WERI-Rb-1 (cell line): Measurements from ENCODE around the gene NF1.

ENCODE experiments used
- DNase-seq: peaks from one replicate; pipeline ENCODE4 v3.0.0-alpha.2; 2020
- H3K27ac ChIP-seq: fragments of 250-450 bp; sonication (Bioruptor Pico); 2 replicates; pipeline ENCODE4 v1.5.1; 2020; ENCODE audit warnings: mild to moderate bottlenecking, moderate library complexity
- H3K27me3 ChIP-seq: fragments of 250-450 bp; sonication (Bioruptor Pico); 2 replicates; pipeline ENCODE4 v1.5.1; 2021; ENCODE audit warnings: mild to moderate bottlenecking, low read depth, moderate library complexity; ENCODE audit not compliant: insufficient read depth, severe bottlenecking
- H3K36me3 ChIP-seq: fragments of 250-450 bp; sonication (Bioruptor Pico); 2 replicates; pipeline ENCODE4 v1.5.1; 2020; ENCODE audit warnings: mild to moderate bottlenecking, moderate library complexity
- H3K4me3 ChIP-seq: 2 replicates; pipeline ENCODE4 v1.5.1; 2011; ENCODE audit warnings: low read depth, mild to moderate bottlenecking, control low read depth, low read length
- H3K9me3 ChIP-seq: fragments of 250-450 bp; sonication (Bioruptor Pico); 2 replicates; pipeline ENCODE4 v1.5.1; 2021; ENCODE audit warnings: mild to moderate bottlenecking, moderate library complexity; ENCODE audit not compliant: severe bottlenecking
- CTCF ChIP-seq: IDR thresholded peaks from 2 replicates; pipeline ENCODE4 v1.5.1; 2011; ENCODE audit warnings: low read depth, mild to moderate bottlenecking, control low read depth, inconsistent platforms, low read length

The NF1 gene

DNA sequence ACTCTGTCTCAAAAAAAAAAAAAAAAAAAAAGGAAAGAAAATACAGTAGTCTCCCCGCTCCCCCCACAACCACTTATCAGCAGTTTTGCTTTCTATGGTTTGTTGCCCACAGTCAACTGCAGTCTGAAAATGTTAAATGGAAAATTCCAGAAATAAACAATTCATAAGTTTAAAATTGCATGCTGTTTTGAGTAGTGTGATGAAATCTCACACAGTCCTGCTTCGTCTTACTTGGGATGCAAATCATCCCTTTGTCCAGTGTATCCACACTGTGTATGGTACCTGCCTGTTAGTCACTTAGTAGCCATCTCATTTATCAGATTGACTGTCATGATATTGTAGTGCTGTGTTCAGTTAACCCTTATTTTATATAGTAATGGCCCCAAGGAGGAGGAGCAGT, 41.5 kb downstream of the NF1 start:
- Histone ChIP-seq H3K9me3 (no peaks in the 10 kb centered on the region), H3K27ac (no peak overlapping the region), H3K27me3 (no peaks in the 10 kb centered on the region), H3K36me3 (no peaks in the 10 kb centered on the region; the same call in 1 of the 2 replicates), H3K4me3 (no peak overlapping the region)
- TF ChIP-seq CTCF: no peak
- no peak for DNase-seq

DNA sequence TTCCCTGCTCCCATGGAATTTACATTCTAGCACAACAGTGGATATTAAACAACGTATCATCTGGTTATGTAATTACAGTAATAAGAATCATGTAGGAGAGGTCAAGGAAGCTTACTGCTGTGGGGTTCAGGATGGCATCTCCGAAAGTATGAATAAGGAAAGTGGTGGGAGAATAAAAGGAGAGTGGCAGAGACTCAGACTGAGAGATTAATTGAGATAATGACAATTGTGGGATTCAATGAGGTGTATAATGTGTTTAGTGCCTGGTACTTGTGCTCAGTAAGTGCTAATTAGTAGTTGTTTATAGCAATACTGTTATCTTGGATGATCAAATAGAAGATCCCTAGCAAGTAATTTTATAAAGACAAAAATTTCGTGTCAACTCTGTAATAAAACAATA, 45.3 kb downstream of the NF1 start:
- H3K27ac ChIP-seq: no peak overlapping the region
- no peaks in the 10 kb centered on the region for H3K36me3 ChIP-seq
- H3K4me3 ChIP-seq: no peak overlapping the region
- TF ChIP-seq CTCF: no peak
- no peaks in the 10 kb centered on the region for H3K27me3 ChIP-seq
- H3K9me3 ChIP-seq: no peaks in the 10 kb centered on the region
- no peak for DNase-seq

DNA sequence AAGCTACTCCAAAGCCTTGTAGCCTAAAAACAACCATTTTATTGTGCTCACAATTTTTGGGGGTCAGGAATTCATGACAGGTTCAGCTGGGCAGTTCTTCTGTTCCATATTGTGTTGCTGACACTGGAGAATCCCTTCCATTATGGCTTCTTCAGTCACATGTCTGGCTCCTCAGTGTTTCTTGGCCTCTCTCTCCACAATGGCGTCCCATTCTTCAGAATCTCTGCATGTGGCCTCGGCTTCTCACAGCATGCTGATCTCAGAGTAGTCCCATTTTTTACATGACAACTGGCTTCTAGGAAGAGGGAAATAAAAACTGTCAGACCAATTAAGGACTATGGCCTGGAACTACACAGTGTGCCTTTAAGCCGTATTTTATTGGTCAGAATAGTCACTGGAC, 49.7 kb downstream of the NF1 start:
- no peak for DNase-seq
- TF ChIP-seq CTCF: no peak
- Histone ChIP-seq H3K27ac (no peak overlapping the region), H3K4me3 (no peak overlapping the region), H3K9me3 (no peaks in the 10 kb centered on the region), H3K36me3 (no peaks in the 10 kb centered on the region; the same call in 1 of the 2 replicates), H3K27me3 (no peaks in the 10 kb centered on the region)

DNA sequence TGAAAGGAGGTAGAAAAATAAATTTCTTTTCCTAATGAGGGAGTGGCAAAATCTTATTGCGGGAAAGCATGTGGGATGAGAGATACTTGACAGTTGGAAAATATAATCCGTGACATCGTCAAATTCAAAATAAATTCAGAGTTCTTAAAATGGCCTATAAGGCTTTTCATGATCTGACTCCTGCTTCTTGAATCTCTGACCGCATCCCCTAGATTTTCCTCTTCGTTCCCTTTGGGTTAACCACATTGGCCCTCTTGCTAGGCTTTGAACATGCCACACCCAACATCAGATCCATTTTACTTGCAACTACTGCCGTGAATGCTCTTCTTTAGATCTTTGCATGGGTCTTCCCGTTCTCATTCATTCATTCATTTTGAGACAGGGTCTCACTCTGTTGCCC, 50.1 kb downstream of the NF1 start:
- H3K4me3 ChIP-seq: no peak overlapping the region
- TF ChIP-seq CTCF: no peak
- no peaks in the 10 kb centered on the region for H3K27me3 ChIP-seq
- H3K9me3 ChIP-seq: no peaks in the 10 kb centered on the region
- H3K36me3 ChIP-seq: no peaks in the 10 kb centered on the region; the same call in 1 of the 2 replicates
- DNase-seq: no peak
- no peak overlapping the region for H3K27ac ChIP-seq

DNA sequence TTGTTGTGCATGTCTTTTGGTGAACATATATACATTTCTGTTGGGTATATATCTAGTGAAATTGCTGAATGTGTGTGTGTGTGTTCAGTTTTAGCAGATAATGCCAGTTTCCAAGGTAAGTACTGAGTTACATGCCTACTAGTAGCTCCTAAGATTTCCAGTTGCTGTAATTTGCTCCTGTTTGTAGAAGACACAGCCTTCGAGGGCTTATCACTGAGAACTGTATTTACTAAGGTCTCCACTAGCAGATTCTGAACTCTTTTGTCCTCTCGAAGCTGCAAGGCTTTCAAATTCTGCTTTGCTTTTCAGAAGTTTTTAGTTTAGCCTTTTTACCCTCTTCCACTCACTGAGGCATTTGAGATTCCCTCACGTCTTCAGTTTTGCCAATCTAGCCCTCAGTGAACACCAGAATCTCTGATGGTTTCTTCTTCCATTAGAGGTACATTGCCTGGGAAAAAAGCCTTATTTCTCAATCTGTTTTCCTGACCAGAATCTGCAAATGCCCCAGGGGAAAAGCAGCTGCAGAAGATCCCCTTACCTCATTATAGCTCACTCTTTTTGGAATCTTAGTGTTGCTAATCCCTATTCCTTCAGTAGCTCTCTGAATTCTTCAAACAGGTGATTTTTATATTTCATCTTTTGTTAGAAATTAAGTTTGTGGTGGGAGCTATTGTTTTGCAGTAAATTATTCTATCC, 52.9 kb downstream of the NF1 start:
- H3K4me3 ChIP-seq: no peak overlapping the region
- H3K27me3 ChIP-seq: no peaks in the 10 kb centered on the region
- H3K27ac ChIP-seq: no peak overlapping the region
- TF ChIP-seq CTCF: no peak
- DNase-seq: no peak
- no peaks in the 10 kb centered on the region; the same call in 1 of the 2 replicates for H3K36me3 ChIP-seq
- no peaks in the 10 kb centered on the region for H3K9me3 ChIP-seq

- H3K4me3 ChIP-seq: no peak overlapping the region
- no peaks in the 10 kb centered on the region for H3K9me3 ChIP-seq
- H3K36me3 ChIP-seq: no peaks in the 10 kb centered on the region; the same call in 1 of the 2 replicates
- no peaks in the 10 kb centered on the region for H3K27me3 ChIP-seq
- no peak for TF ChIP-seq CTCF
- no peak for DNase-seq
- no peak overlapping the region for H3K27ac ChIP-seq
These were observed 53.4 kb downstream of the NF1 start for GRCh38 chr17:31148205-31148604.
